H9 (cell line): ENCODE measurements around the gene HIKESHI. TPM values are rescaled to one million over a fixed set of nuclear protein-coding genes. Genes with fewer than 3 reads are reported as not detected.
"Not testable (repeated sequence)": the region's sequence is repeated elsewhere in the genome, so short reads cannot be mapped to it uniquely, and the experiment has no call there.

ENCODE experiments used
- DNase-seq: peaks from one replicate; pipeline ENCODE4 v3.0.0-alpha.2; 2017
- H2AFZ ChIP-seq: one replicate; pipeline ENCODE4 v1.6.1; 2013; ENCODE audit warnings: mild to moderate bottlenecking, low read length, control low read depth, moderate library complexity
- H2AK5ac ChIP-seq: 2 replicates; pipeline ENCODE4 v1.6.1; 2013; ENCODE audit warnings: low read length, control low read depth, mixed read lengths; ENCODE audit not compliant: insufficient read length
- H2BK120ac ChIP-seq: one replicate; pipeline ENCODE4 v1.6.1; 2013; ENCODE audit warnings: low read depth, mild to moderate bottlenecking, low read length, control low read depth, inconsistent platforms; ENCODE audit not compliant: poor library complexity, severe bottlenecking
- H2BK12ac ChIP-seq: 2 replicates; pipeline ENCODE4 v1.6.1; 2013; ENCODE audit warnings: low read length, control low read depth, mixed read lengths, low read depth; ENCODE audit not compliant: insufficient read length
- H2BK15ac ChIP-seq: 2 replicates; pipeline ENCODE4 v1.6.1; 2013; ENCODE audit warnings: low read depth, low read length, control low read depth
- H2BK20ac ChIP-seq: one replicate; pipeline ENCODE4 v1.6.1; 2013; ENCODE audit warnings: low read depth, mild to moderate bottlenecking, low read length, control low read depth, inconsistent platforms; ENCODE audit not compliant: poor library complexity, severe bottlenecking
- H2BK5ac ChIP-seq: 2 replicates; pipeline ENCODE4 v1.6.1; 2013; ENCODE audit warnings: low read length, control low read depth, mixed read lengths; ENCODE audit not compliant: insufficient read length
- H3K14ac ChIP-seq: 2 replicates; pipeline ENCODE4 v1.6.1; 2013; ENCODE audit warnings: low read length, control low read depth; ENCODE audit not compliant: insufficient read depth
- H3K18ac ChIP-seq: 2 replicates; pipeline ENCODE4 v1.6.1; 2013; ENCODE audit warnings: low read depth, mild to moderate bottlenecking, mixed read lengths, low read length, control low read depth; ENCODE audit not compliant: insufficient read length
- H3K23ac ChIP-seq: 2 replicates; pipeline ENCODE4 v1.6.1; 2013; ENCODE audit warnings: low read length, control low read depth, mixed read lengths, low read depth; ENCODE audit not compliant: insufficient read length
- H3K23me2 ChIP-seq: 2 replicates; pipeline ENCODE4 v1.6.1; 2013; ENCODE audit warnings: low read depth, mild to moderate bottlenecking, mixed read lengths, low read length, control low read depth; ENCODE audit not compliant: insufficient read length, poor library complexity, severe bottlenecking
- H3K27ac ChIP-seq: 2 replicates; pipeline ENCODE4 v1.5.1; 2013; ENCODE audit warnings: low read length, control low read depth, mixed read lengths, low read depth; ENCODE audit not compliant: insufficient read length
- H3K27me3 ChIP-seq: 2 replicates; pipeline ENCODE4 v1.6.1; 2013; ENCODE audit warnings: low read length, control low read depth, inconsistent platforms; ENCODE audit not compliant: insufficient read depth
- H3K4ac ChIP-seq: 2 replicates; pipeline ENCODE4 v1.6.1; 2013; ENCODE audit warnings: low read depth, mild to moderate bottlenecking, control low read depth, inconsistent platforms, low read length, moderate library complexity
- H3K4me1 ChIP-seq: 2 replicates; pipeline ENCODE4 v1.6.1; 2013; ENCODE audit warnings: low read length, control low read depth, inconsistent platforms; ENCODE audit not compliant: insufficient read depth
- H3K4me2 ChIP-seq: 2 replicates; pipeline ENCODE4 v1.6.1; 2013; ENCODE audit warnings: low read length, control low read depth, mixed read lengths; ENCODE audit not compliant: insufficient read length, insufficient read depth
- H3K56ac ChIP-seq: 2 replicates; pipeline ENCODE4 v1.6.1; 2013; ENCODE audit warnings: low read depth, mild to moderate bottlenecking, mixed read lengths, low read length, control low read depth; ENCODE audit not compliant: insufficient read length
- H3K79me1 ChIP-seq: 2 replicates; pipeline ENCODE4 v1.6.1; 2013; ENCODE audit warnings: low read depth, mild to moderate bottlenecking, moderate library complexity, low read length, control low read depth, inconsistent platforms; ENCODE audit not compliant: insufficient read depth, poor library complexity, severe bottlenecking
- H3K79me2 ChIP-seq: 2 replicates; pipeline ENCODE4 v1.6.1; 2013; ENCODE audit warnings: low read length, control low read depth, inconsistent platforms; ENCODE audit not compliant: insufficient read depth
- H3K9ac ChIP-seq: 2 replicates; pipeline ENCODE4 v1.6.1; 2013; ENCODE audit warnings: low read length, control low read depth, mixed read lengths; ENCODE audit not compliant: insufficient read length; ENCODE audit errors: extremely low read depth
- H3K9me3 ChIP-seq: one replicate; pipeline ENCODE4 v1.6.1; 2013; ENCODE audit warnings: low read depth, low read length, inconsistent platforms; ENCODE audit not compliant: control insufficient read depth
- H3T11ph ChIP-seq: one replicate; pipeline ENCODE4 v1.6.1; 2013; ENCODE audit warnings: mild to moderate bottlenecking, low read length, control low read depth, inconsistent platforms
- H4K20me1 ChIP-seq: one replicate; pipeline ENCODE4 v1.6.1; 2013; ENCODE audit not compliant: control insufficient read depth, insufficient read length, insufficient read depth
- H4K5ac ChIP-seq: 2 replicates; pipeline ENCODE4 v1.6.1; 2013; ENCODE audit warnings: low read depth, mild to moderate bottlenecking, mixed read lengths, low read length, control low read depth; ENCODE audit not compliant: insufficient read length
- H4K8ac ChIP-seq: replicated peaks from 2 replicates; pipeline ENCODE4 v1.6.1; 2013; ENCODE audit warnings: low read length, control low read depth, mixed read lengths, low read depth; ENCODE audit not compliant: insufficient read length
- H4K91ac ChIP-seq: 2 replicates; pipeline ENCODE4 v1.6.1; 2013; ENCODE audit warnings: low read depth, mild to moderate bottlenecking, moderate library complexity, mixed read lengths, low read length, control low read depth; ENCODE audit not compliant: insufficient read length
- H3K27ac Mint-ChIP-seq, 3 experiments: 2 replicates in 2 of 3; 3 replicates in 1 of 3; pipeline ENCODE4 v1.8.0; 2020 to 2021; ENCODE audit warnings: mixed read lengths in 3 of 3, mild to moderate bottlenecking in 1 of 3, moderate library complexity in 1 of 3
- H3K27me3 Mint-ChIP-seq: 2 replicates; pipeline ENCODE4 v1.8.0; 2021; ENCODE audit warnings: low read depth, mild to moderate bottlenecking, moderate library complexity, mixed read lengths
- H3K36me3 Mint-ChIP-seq, 3 experiments: 2 replicates in 2 of 3; 3 replicates in 1 of 3; pipeline ENCODE4 v1.8.0; 2020 to 2021; ENCODE audit warnings: low read depth in 3 of 3, mixed read lengths in 3 of 3; ENCODE audit not compliant: insufficient read depth in 1 of 3
- H3K4me1 Mint-ChIP-seq, 2 experiments: 2 replicates each; pipeline ENCODE4 v1.8.0; 2020; ENCODE audit warnings: mixed read lengths in 2 of 2
- H3K4me3 Mint-ChIP-seq, 2 experiments: 2 replicates in 1 of 2; 3 replicates in 1 of 2; pipeline ENCODE4 v1.8.0; 2020 to 2021; ENCODE audit warnings: mild to moderate bottlenecking in 2 of 2, mixed read lengths in 2 of 2, moderate library complexity in 1 of 2
- H3K9me3 Mint-ChIP-seq, 2 experiments: 2 replicates in 1 of 2; 3 replicates in 1 of 2; pipeline ENCODE4 v1.8.0; 2020; ENCODE audit warnings: mild to moderate bottlenecking in 2 of 2, mixed read lengths in 2 of 2, moderate library complexity in 1 of 2
- WGBS: extraction: QIAGEN DNeasy Blood & Tissue Kit; methylation state at CpG from one replicate; pipeline ENCODE4 v1.1.7; 2013; ENCODE audit warnings: missing lambda C conversion rate, low lambda C conversion rate, mixed read lengths; ENCODE audit not compliant: insufficient read length; ENCODE audit errors: extremely low coverage; 5-methylcytosine and 5-hydroxymethylcytosine counted together
- total RNA-seq: library from RNA; stranded (reverse); gene quantifications from 2 replicates; pipeline ENCODE4 v1.2.1, GENCODE V29; 2021
- TF ChIP-seq, protein P1 (sequence below): fragments of 200-600 bp; sonication (generic); conservative IDR thresholded peaks from 3 replicates; pipeline ENCODE4 v1.8.0; 2021; ENCODE audit warnings: antibody characterized with exemption, mild to moderate bottlenecking

HIKESHI gene
- total RNA-seq, 1 experiment from 2014 or later: 54.1 TPM

DNA sequence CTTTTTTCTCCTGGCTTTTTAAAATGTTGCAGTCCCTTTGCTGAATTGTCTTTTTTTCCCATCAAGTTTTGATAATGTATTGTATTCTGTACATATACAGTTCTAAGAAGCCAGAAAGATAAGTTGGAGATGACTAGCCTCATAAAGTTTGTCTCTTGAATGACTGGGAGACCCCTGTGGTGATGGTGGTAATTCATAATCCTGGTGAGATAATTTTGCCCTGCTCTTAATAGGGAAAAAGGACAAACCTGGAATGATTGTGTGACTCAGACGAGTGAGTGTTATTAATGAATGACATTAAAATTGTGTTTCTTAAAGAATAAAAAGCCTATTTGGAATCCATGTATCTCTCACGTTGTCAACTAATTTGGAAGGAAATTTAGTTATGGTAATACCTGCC is 1.2 kb downstream of the HIKESHI start:
- no CpG with 5 or more reads among the region's 2 CpGs for WGBS
- H3K56ac ChIP-seq: no peak overlapping the region
- no peak overlapping the region for H3K4ac ChIP-seq
- H3K18ac ChIP-seq: no peak overlapping the region
- H3K27ac Mint-ChIP-seq: no peak overlapping the region
- H2BK5ac ChIP-seq: no peak overlapping the region
- no peak overlapping the region for H3K14ac ChIP-seq
- no peak overlapping the region for H2BK15ac ChIP-seq
- no peaks in the 10 kb centered on the region for H3K79me1 ChIP-seq
- H3K4me2 ChIP-seq: peak overlapping the region; percentile 88
- no peaks in the 10 kb centered on the region for H3K27me3 ChIP-seq
- H3T11ph ChIP-seq: no peak overlapping the region
- H3K23ac ChIP-seq: no peak overlapping the region
- H2BK120ac ChIP-seq: no peak overlapping the region
- no peak overlapping the region for H4K5ac ChIP-seq
- H3K4me1 Mint-ChIP-seq: peaks cover 12 to 14% of the 10 kb centered on the region in 2 experiments
- H3K4me3 Mint-ChIP-seq: peak overlapping the region; percentile 99 to 100
- no peak overlapping the region for H4K8ac ChIP-seq
- no peaks in the 10 kb centered on the region for H3K23me2 ChIP-seq
- H4K20me1 ChIP-seq: no peaks in the 10 kb centered on the region
- no peak overlapping the region for H4K91ac ChIP-seq
- peaks cover 5 to 10% (median 9%) of the 10 kb centered on the region in 3 experiments; a peak in 6 of 7 replicates for H3K36me3 Mint-ChIP-seq
- H3K27me3 Mint-ChIP-seq: peaks cover 7% of the 10 kb centered on the region
- no peak for DNase-seq
- no peak overlapping the region for H2AFZ ChIP-seq
- H2BK12ac ChIP-seq: no peak overlapping the region
- H3K79me2 ChIP-seq: peaks cover 2% of the 10 kb centered on the region; the same call in 1 of the 2 replicates
- H3K9me3 Mint-ChIP-seq: peaks cover 1 to 3% of the 10 kb centered on the region in 2 experiments; a peak in 1 of 5 replicates
- H3K4me1 ChIP-seq: no peaks in the 10 kb centered on the region
- H3K9me3 ChIP-seq: no peaks in the 10 kb centered on the region
- no peak overlapping the region for H2BK20ac ChIP-seq
- H3K27ac ChIP-seq: no peak overlapping the region
- TF ChIP-seq, protein P1, sequence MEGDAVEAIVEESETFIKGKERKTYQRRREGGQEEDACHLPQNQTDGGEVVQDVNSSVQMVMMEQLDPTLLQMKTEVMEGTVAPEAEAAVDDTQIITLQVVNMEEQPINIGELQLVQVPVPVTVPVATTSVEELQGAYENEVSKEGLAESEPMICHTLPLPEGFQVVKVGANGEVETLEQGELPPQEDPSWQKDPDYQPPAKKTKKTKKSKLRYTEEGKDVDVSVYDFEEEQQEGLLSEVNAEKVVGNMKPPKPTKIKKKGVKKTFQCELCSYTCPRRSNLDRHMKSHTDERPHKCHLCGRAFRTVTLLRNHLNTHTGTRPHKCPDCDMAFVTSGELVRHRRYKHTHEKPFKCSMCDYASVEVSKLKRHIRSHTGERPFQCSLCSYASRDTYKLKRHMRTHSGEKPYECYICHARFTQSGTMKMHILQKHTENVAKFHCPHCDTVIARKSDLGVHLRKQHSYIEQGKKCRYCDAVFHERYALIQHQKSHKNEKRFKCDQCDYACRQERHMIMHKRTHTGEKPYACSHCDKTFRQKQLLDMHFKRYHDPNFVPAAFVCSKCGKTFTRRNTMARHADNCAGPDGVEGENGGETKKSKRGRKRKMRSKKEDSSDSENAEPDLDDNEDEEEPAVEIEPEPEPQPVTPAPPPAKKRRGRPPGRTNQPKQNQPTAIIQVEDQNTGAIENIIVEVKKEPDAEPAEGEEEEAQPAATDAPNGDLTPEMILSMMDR: no peak
- H3K9ac ChIP-seq: no peak overlapping the region
- no peak overlapping the region for H2AK5ac ChIP-seq

DNA sequence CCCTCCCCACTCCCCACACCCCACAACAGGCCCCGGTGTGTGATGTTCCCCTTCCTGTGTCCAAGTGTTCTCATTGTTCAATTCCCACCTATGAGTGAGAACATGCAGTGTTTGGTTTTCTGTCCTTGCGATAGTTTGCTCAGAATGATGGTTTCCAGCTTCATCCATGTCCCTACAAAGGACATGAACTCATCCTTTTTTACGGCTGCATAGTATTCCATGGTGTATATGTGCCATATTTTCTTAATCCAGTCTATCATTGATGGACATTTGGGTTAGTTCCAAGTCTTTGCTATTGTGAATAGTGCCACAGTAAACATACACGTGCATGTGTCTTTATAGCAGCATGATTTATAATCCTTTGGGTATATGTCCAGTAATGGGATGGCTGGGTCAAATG is 6.7 kb downstream of the HIKESHI start:
- H3K27me3 Mint-ChIP-seq, H3K4me1 ChIP-seq, H3K27ac Mint-ChIP-seq: not testable (repeated sequence)

More for the DNA sequence above, 6.7 kb downstream of the HIKESHI start:
- not testable (repeated sequence) for H2AK5ac ChIP-seq, H2BK12ac ChIP-seq, H3K9ac ChIP-seq, H3K18ac ChIP-seq, DNase-seq, H4K5ac ChIP-seq, H3K27ac ChIP-seq, H4K8ac ChIP-seq, H4K91ac ChIP-seq, H3K23ac ChIP-seq, H3T11ph ChIP-seq, H3K4ac ChIP-seq, H3K4me3 Mint-ChIP-seq, H4K20me1 ChIP-seq, H3K4me2 ChIP-seq, H2BK120ac ChIP-seq, H2BK20ac ChIP-seq, H3K23me2 ChIP-seq, H2BK15ac ChIP-seq, H3K56ac ChIP-seq, H2AFZ ChIP-seq, H3K9me3 Mint-ChIP-seq, H3K79me1 ChIP-seq, H3K9me3 ChIP-seq, H2BK5ac ChIP-seq, H3K79me2 ChIP-seq, H3K14ac ChIP-seq, H3K27me3 ChIP-seq
- WGBS: no CpG with 5 or more reads among the region's 4 CpGs
- H3K4me1 Mint-ChIP-seq: peaks cover 6 to 15% of the 10 kb centered on the region in 2 experiments; a peak in 3 of 4 replicates
- H3K36me3 Mint-ChIP-seq: peaks cover 13 to 31% (median 26%) of the 10 kb centered on the region in 3 experiments; a peak in 6 of 7 replicates
